WI38 (cell line): ENCODE measurements around the gene NLGN3.

Experiments
- H3K4me3 ChIP-seq: 2 replicates; pipeline ENCODE4 v1.5.1; 2011; ENCODE audit warnings: low read depth, mild to moderate bottlenecking, control low read depth, low read length
- CTCF ChIP-seq: IDR thresholded peaks from 2 replicates; pipeline ENCODE4 v1.5.1; 2012; ENCODE audit warnings: low read depth, mild to moderate bottlenecking, control low read depth, low read length

Gene NLGN3

DNA sequence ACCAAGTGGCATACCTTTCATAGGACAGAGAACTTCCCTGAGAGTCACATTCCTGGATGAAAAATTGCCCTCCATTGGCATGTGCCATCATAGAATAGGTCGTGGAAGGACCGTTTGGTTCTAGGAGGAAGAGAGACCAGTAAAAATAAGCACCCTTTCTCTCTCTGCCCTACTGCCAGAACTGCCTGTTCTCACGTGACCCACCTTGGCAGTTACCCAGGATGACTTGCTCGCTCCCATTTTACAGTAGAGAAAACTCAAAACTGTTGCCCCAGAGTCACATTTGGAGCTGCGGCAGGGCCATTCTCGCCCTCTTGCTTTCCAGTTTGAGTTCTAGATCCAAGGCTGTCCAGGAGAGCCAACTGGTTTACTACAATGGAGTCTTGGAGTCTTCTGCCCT is 1.1 kb upstream of the NLGN3 start:
- no peak for TF ChIP-seq CTCF
- H3K4me3 ChIP-seq, result no peak overlapping the region

DNA sequence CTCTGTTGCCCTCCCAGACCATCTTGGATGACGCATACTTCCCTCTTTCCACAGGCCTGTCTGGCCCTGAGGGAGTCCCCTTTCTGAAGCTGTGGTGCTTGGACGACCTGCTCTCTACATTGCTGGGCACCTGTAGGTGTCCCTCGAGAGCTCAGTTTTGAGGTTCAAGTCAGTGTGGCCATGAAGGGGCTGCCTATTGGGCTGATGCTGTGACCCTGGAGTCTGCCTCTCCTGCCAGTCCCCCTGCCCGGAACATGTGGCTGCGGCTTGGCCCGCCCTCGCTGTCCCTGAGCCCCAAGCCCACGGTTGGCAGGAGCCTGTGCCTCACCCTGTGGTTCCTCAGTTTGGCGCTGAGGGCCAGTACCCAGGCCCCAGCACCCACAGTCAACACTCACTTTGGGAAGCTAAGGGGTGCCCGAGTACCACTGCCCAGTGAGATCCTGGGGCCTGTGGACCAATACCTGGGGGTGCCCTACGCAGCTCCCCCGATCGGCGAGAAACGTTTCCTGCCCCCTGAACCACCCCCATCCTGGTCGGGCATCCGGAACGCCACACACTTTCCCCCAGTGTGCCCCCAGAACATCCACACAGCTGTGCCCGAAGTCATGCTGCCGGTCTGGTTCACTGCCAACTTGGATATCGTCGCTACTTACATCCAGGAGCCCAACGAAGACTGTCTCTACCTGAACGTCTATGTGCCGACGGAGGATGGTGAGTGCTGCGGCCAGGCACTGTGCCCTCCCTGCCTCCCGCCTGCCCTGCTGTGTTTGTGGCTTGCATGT is 3.0 kb downstream of the NLGN3 start:
- no peak for TF ChIP-seq CTCF
- no peak overlapping the region for H3K4me3 ChIP-seq

GRCh38 chrX:71148278-71148663 is 3.6 kb downstream of the NLGN3 start:
- no peak overlapping the region for H3K4me3 ChIP-seq
- no peak for TF ChIP-seq CTCF

- no peak for TF ChIP-seq CTCF
- H3K4me3 ChIP-seq, result no peak overlapping the region
These were observed 6.7 kb downstream of the NLGN3 start for GRCh38 chrX:71151366-71151765.

DNA sequence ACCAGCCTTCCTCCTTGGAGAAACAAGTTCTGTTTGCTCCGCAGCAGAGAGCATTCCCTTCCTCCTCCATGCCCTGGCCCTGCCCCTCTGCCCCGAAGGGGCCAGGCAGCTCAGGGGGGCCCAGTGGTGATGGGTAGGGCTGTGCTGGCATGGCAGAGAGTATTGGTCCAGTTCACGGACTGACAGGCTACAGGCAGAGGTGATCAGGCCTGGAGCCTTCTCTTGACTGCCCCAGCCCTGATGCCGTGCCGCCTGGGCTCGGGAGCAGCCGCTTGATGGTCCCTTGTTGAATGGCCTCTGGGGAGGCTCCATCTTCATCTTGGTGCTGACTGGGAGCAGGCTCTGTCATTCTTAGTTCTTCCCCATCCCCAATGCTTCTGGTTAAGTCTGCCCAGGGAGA is 9.6 kb downstream of the NLGN3 start:
- no peak for TF ChIP-seq CTCF
- no peak overlapping the region for H3K4me3 ChIP-seq

DNA sequence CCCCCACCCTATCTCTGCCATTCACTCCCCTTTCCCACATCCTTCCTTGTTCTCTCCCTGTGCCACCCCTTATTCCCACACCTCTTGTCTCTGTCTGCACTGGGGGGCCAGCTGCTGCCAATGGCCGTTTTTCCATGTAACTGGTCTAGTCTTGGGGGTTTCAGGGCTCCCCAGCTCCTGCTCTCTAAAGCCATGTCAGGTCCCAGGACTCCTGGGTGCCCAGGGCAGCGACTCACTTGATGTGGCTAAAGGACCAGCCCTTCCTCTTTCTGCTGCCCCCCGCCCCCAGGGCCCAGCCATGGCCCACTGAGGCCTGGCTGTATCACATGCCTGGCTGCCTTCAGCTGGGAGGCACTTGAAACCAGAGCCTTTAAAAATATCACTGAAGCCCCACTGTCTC is 10.0 kb downstream of the NLGN3 start:
- TF ChIP-seq CTCF, result no peak
- H3K4me3 ChIP-seq, result no peak overlapping the region

DNA sequence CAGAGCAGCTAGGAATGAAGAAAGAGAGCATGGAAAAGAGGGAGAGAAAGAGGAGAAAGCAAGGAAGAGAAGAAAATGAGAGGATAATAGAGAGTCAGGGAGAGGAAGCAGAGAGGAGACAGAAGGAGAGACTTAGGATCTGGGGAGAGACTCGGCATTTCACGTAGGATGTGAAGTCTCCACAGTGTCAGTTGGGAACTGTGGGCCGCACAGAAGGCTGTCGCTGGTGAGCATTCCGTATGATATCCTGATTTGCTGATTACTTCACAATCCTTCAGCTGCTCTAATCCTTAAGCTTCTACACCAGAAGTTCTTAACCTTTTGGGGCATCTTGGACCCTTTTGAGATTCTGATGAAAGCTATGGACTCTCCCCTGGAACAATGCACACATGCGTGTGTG is 14.0 kb downstream of the NLGN3 start:
- H3K4me3 ChIP-seq, result no peak overlapping the region
- TF ChIP-seq CTCF, result no peak
